Stimulated activated CD8-positive, alpha-beta memory T cell treated with anti-CD3 and anti-CD28 coated beads, Interleukin-7, amount 100 ng/mL, for 4 hours (primary cell): ENCODE measurements around the gene PLXNB2.

Source experiments
- DNase-seq, 2 donors: peaks; one replicate each; pipeline ENCODE4 v3.0.0-alpha.2; 2020; ENCODE audit warnings: low read depth in 2 of 2

Gene PLXNB2

DNA sequence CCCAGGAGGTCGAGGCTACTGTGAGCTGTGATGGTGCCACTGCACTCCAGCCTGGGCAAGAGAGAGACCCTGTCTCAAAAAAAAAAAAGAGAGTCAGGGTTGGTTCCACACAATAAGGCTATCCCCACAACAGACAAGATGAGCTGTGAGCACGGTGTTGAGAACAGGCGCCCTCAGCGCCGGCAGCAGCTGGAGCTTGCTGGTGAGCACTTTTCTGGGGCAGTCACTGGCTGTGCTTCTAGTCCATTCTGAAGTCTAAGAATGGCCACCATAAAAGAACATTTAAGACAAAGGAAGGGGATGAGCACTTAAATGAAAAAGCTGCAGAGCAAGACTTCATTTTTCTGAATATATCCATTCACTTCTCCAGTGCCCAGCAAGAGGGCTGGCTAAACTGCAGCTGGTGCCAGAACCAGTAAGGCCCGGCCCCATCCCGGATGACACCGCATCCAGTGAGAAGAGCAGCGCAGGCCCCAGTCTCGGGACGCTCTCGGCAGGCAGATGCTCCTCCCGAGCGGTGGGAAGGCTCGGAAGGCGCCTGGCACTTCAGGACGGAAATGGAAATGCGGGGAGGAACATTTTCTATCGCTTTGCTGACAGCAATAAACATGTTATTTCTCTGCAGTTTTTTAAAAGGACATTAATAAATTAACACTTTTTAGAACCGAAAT, 74.8 kb downstream of the PLXNB2 start:
- no peak for DNase-seq

DNA sequence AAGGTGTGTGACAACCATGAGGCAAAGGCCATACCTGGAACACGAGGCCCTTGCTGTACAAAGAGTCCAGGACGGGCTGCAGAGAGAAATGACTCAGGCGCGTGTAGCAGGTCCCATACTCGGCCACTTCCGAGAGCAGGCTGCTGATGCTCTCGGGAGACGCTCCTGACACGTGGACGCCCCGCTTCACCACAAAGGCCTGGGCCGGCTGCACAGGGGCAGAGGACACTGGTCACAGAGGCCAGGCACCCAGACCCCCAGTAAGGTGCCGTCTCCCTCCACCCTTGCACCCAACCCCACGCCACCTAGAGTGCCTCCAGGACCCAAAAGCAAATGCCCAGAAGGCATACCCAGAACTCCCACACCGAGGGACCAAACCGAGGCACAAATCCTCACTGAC, 78.1 kb downstream of the PLXNB2 start:
- no peak for DNase-seq

DNA sequence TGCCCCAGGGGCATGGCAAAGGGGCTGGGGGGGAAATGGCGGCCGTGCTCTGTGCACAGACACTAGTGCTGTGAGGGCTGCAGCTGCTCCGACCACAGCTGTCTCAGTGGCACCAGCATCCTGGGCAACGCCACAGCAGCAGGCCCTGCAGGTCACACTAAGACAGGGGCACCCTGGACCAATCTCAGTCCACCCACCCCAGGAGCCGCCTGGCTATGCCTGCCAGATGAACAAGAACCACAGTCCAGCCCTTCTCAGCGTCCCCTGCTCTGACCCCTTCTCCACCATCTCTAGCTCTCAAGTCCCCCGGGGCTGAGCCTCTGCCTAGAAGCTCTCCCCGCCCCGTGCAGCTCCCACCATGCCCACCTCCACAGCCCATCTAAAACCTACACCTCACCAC, 79.1 kb downstream of the PLXNB2 start:
- DNase-seq = no peak

- DNase-seq = no peak
Observed at GRCh38 chr22:50227579-50228215, 79.7 kb downstream of the PLXNB2 start.

GRCh38 chr22:50226875-50227165, 80.6 kb downstream of the PLXNB2 start:
- no peak for DNase-seq

GRCh38 chr22:50226063-50226874, 81.2 kb downstream of the PLXNB2 start:
- DNase-seq = no peak

- DNase-seq = no peak
Observed at GRCh38 chr22:50225200-50225969, 82.1 kb downstream of the PLXNB2 start.
